ENCODE measurements around the gene ASTN2.

GRCh38 chr9:116604251-116604650, 810.6 kb downstream of the ASTN2 start:
- TF ChIP-seq CTCF (IDR thresholded peaks at IDR 0.05; ENCODE audit: low read depth, low read length) (no peak), MYC (IDR thresholded peaks at IDR 0.05; ENCODE audit: low read depth, low read length) (no peak)
